ENCODE data around the gene INHBB.
A peak's percentile ranks its signal among the peaks of the same experiment; 100 is the strongest.

INHBB gene

GRCh38 chr2:120346026-120346666 lies at the start of gene INHBB:
TSS of gene INHBB (plus strand) at chr2:120346136. CDS start at chr2:120346189, 53 bp downstream.
- no peak for DNase-seq (ENCODE audit: low spot score)

GRCh38 chr2:120298173-120298835 lies 47.6 kb upstream of the INHBB start:
- Histone ChIP-seq H3K4me3 (no peak overlapping the region), H3K27ac (no peak overlapping the region)
- TF ChIP-seq CTCF (IDR thresholded peaks at IDR 0.05), result no peak
- DNase-seq (ENCODE audit: low spot score), result no peak

More at GRCh38 chr2:120346026-120346666, at the start of gene INHBB:
- Histone ChIP-seq H3K4me3 (peak within 1 kb of the TSS; percentile 84), H3K27ac (peak within 1 kb of the TSS; percentile 28 to 83)
- TF ChIP-seq CTCF (IDR thresholded peaks at IDR 0.05), result no peak

GRCh38 chr2:120299004-120299403 lies 46.9 kb upstream of the INHBB start:
- DNase-seq (ENCODE audit: low spot score), result no peak
- H3K27ac ChIP-seq, result no peak overlapping the region
- TF ChIP-seq CTCF (IDR thresholded peaks at IDR 0.05), result no peak
- H3K4me3 ChIP-seq, result no peak overlapping the region

- no peak for TF ChIP-seq CTCF (IDR thresholded peaks at IDR 0.05)
- Histone ChIP-seq H3K4me3 (no peak overlapping the region), H3K27ac (no peak overlapping the region)
- DNase-seq (ENCODE audit: low spot score), result no peak
Measured at GRCh38 chr2:120299561-120299960, 46.4 kb upstream of the INHBB start.

GRCh38 chr2:120300385-120300784 lies 45.6 kb upstream of the INHBB start:
- no peak overlapping the region for H3K4me3 ChIP-seq
- no peak for DNase-seq (ENCODE audit: low spot score)
- H3K27ac ChIP-seq, result no peak overlapping the region
- TF ChIP-seq CTCF (IDR thresholded peaks at IDR 0.05), result no peak

GRCh38 chr2:120301284-120301683 lies 44.7 kb upstream of the INHBB start:
- no peak for DNase-seq (ENCODE audit: low spot score)
- TF ChIP-seq CTCF (IDR thresholded peaks at IDR 0.05), result no peak
- Histone ChIP-seq H3K27ac (no peak overlapping the region), H3K4me3 (no peak overlapping the region)

GRCh38 chr2:120302301-120302700 lies 43.6 kb upstream of the INHBB start:
- Histone ChIP-seq H3K4me3 (no peak overlapping the region), H3K27ac (no peak overlapping the region)
- no peak for TF ChIP-seq CTCF (IDR thresholded peaks at IDR 0.05)
- DNase-seq (ENCODE audit: low spot score), result no peak

All from coronary artery (tissue), 2 donors.